GM23338 (cell line): ENCODE data around the gene OR4D1. TPM values are rescaled to one million over a fixed set of nuclear protein-coding genes. Genes with fewer than 3 reads are reported as not detected.
A peak's percentile ranks its signal among the peaks of the same experiment; 100 is the strongest.

Source experiments
- ATAC-seq: fragments of 200-7000 bp; cut with Tn5 transposase; 3 replicates; pipeline ENCODE4 v1.9.1; 2020
- DNase-seq: peaks from one replicate; pipeline ENCODE4 v3.0.0-alpha.2; 2015; ENCODE audit warnings: low spot score
- H2AFZ ChIP-seq: fragments of 200-600 bp; sonication (generic); 2 replicates; pipeline ENCODE4 v1.8.0; 2016; ENCODE audit warnings: antibody characterized with exemption, mild to moderate bottlenecking, moderate library complexity
- H3F3A ChIP-seq: fragments of 200-600 bp; sonication (generic); replicated peaks from 2 replicates; pipeline ENCODE4 v1.8.0; 2017; ENCODE audit warnings: antibody characterized with exemption, mixed run types, low read depth
- H3K27ac ChIP-seq: fragments of 200-600 bp; sonication (generic); 2 replicates; pipeline ENCODE4 v1.6.1; 2016; ENCODE audit warnings: low read depth
- H3K27me3 ChIP-seq: fragments of 200-600 bp; sonication (generic); 2 replicates; pipeline ENCODE4 v1.8.0; 2016; ENCODE audit warnings: mild to moderate bottlenecking, mixed run types, moderate library complexity; ENCODE audit not compliant: insufficient read depth
- H3K36me3 ChIP-seq: fragments of 200-600 bp; sonication (generic); 2 replicates; pipeline ENCODE4 v1.8.0; 2016; ENCODE audit warnings: mild to moderate bottlenecking; ENCODE audit not compliant: insufficient read depth
- H3K4me1 ChIP-seq: fragments of 200-600 bp; sonication (generic); 2 replicates; pipeline ENCODE4 v1.8.0; 2016; ENCODE audit warnings: mild to moderate bottlenecking, moderate library complexity; ENCODE audit not compliant: insufficient read depth
- H3K4me2 ChIP-seq: fragments of 200-600 bp; sonication (generic); 2 replicates; pipeline ENCODE4 v1.7.1; 2017; ENCODE audit warnings: mixed run types
- H3K4me3 ChIP-seq: fragments of 200-600 bp; sonication (generic); 2 replicates; pipeline ENCODE4 v1.6.1; 2016; ENCODE audit warnings: mixed run types
- H3K79me2 ChIP-seq: fragments of 200-600 bp; sonication (generic); replicated peaks from 2 replicates; pipeline ENCODE4 v1.8.0; 2017; ENCODE audit warnings: mild to moderate bottlenecking; ENCODE audit not compliant: insufficient read depth
- H3K9me2 ChIP-seq: fragments of 200-600 bp; sonication (generic); 2 replicates; pipeline ENCODE4 v1.8.0; 2017; ENCODE audit not compliant: insufficient read depth
- H4K20me1 ChIP-seq: fragments of 200-600 bp; sonication (generic); replicated peaks from 2 replicates; pipeline ENCODE4 v1.8.0; 2017; ENCODE audit warnings: mild to moderate bottlenecking; ENCODE audit not compliant: insufficient read depth
- H3K27ac Mint-ChIP-seq: 2 replicates; pipeline ENCODE4 v1.8.0; 2020; ENCODE audit warnings: inconsistent platforms, mild to moderate bottlenecking, moderate library complexity, mixed read lengths
- H3K27me3 Mint-ChIP-seq: 3 replicates; pipeline ENCODE4 v1.8.0; 2022; ENCODE audit warnings: low read depth, mild to moderate bottlenecking, moderate library complexity, mixed read lengths, inconsistent platforms; ENCODE audit not compliant: insufficient read depth, poor library complexity
- H3K36me3 Mint-ChIP-seq: 3 replicates; pipeline ENCODE4 v1.8.0; 2021; ENCODE audit warnings: low read depth, mild to moderate bottlenecking, inconsistent platforms, moderate library complexity, mixed read lengths
- H3K4me1 Mint-ChIP-seq: 3 replicates; pipeline ENCODE4 v1.8.0; 2020; ENCODE audit warnings: mild to moderate bottlenecking, inconsistent platforms, mixed read lengths
- H3K4me3 Mint-ChIP-seq: 3 replicates; pipeline ENCODE4 v1.8.0; 2021; ENCODE audit warnings: moderate library complexity, mild to moderate bottlenecking, inconsistent platforms, mixed read lengths
- H3K9me3 Mint-ChIP-seq: 3 replicates; pipeline ENCODE4 v1.8.0; 2020; ENCODE audit warnings: moderate library complexity, mild to moderate bottlenecking, inconsistent platforms, mixed read lengths
- ETS1 ChIP-seq: IDR thresholded peaks from 2 replicates; pipeline ENCODE4 v1.6.1; 2016; ENCODE audit warnings: antibody characterized with exemption
- EZH2 ChIP-seq: fragments of 200-600 bp; sonication (generic); IDR thresholded peaks from one replicate; pipeline ENCODE4 v1.8.0; 2017; ENCODE audit warnings: antibody characterized with exemption, mild to moderate bottlenecking, low read depth; ENCODE audit not compliant: unreplicated experiment
- EZH2phosphoT487 ChIP-seq: fragments of 200-600 bp; sonication (generic); IDR thresholded peaks from one replicate; pipeline ENCODE4 v1.8.1; 2018; ENCODE audit warnings: antibody characterized with exemption; ENCODE audit not compliant: unreplicated experiment
- JUNB ChIP-seq: IDR thresholded peaks from one replicate; pipeline ENCODE4 v1.6.1; 2016; ENCODE audit warnings: antibody characterized with exemption; ENCODE audit not compliant: unreplicated experiment
- POLR2AphosphoS5 ChIP-seq: IDR thresholded peaks from 2 replicates; pipeline ENCODE4 v1.6.1; 2016; ENCODE audit warnings: antibody characterized with exemption, low read depth
- REST ChIP-seq: IDR thresholded peaks from one replicate; pipeline ENCODE4 v1.6.1; 2018; ENCODE audit warnings: antibody characterized with exemption; ENCODE audit not compliant: unreplicated experiment
- STAT1 ChIP-seq: IDR thresholded peaks from one replicate; pipeline ENCODE4 v1.6.1; 2016; ENCODE audit warnings: antibody characterized with exemption; ENCODE audit not compliant: unreplicated experiment
- ZNF331 ChIP-seq: fragments of 250-450 bp; sonication (Bioruptor Pico); IDR thresholded peaks from 2 replicates; pipeline ENCODE4 v1.5.0; 2020; ENCODE audit warnings: low read depth, mild to moderate bottlenecking, moderate library complexity
- polyA plus RNA-seq: library from polyadenylated mRNA; unstranded; fragments of >200 nt; fragmentation: Nextera tagmentation; extraction: Ambion mirVana; gene quantifications from 2 replicates; pipeline ENCODE4 v1.2.1, GENCODE V29; 2016
- total RNA-seq: library from RNA; depleted of rRNA; stranded (reverse); fragments of >200 nt; shearing (Covaris generic); gene quantifications from 2 replicates; pipeline ENCODE4 v1.2.3, GENCODE V29; 2014

OR4D1 gene
- total and polyA plus RNA-seq, 2 experiments from 2014 or later: 0.10 to 0.50 TPM

GRCh38 chr17:58176200-58176599, 28.0 kb downstream of the OR4D1 start (continued):
- TF ChIP-seq REST: peak; percentile 77

GRCh38 chr17:58181796-58182195, 33.6 kb downstream of the OR4D1 start:
- H3K9me2 ChIP-seq: no peaks in the 10 kb centered on the region
- H3K4me3 ChIP-seq: no peak overlapping the region
- no peaks in the 10 kb centered on the region for H3K36me3 ChIP-seq
- Mint-ChIP-seq H3K4me1 (peaks cover 8% of the 10 kb centered on the region; the same call in 2 of the 3 replicates), H3K27me3 (peaks cover 3% of the 10 kb centered on the region), H3K27ac (no peak overlapping the region), H3K36me3 (no peaks in the 10 kb centered on the region), H3K4me3 (no peak overlapping the region), H3K9me3 (no peaks in the 10 kb centered on the region)
- H3K79me2 ChIP-seq: no peaks in the 10 kb centered on the region
- H2AFZ ChIP-seq: no peak overlapping the region
- no peak for TF ChIP-seq REST
- no peak for TF ChIP-seq EZH2phosphoT487
- H3K4me1 ChIP-seq: no peaks in the 10 kb centered on the region
- no peaks in the 10 kb centered on the region for H3F3A ChIP-seq
- no peak overlapping the region for H3K4me2 ChIP-seq
- H3K27me3 ChIP-seq: no peaks in the 10 kb centered on the region
- no peak for DNase-seq
- ATAC-seq: no peak
- H3K27ac ChIP-seq: no peak overlapping the region
- H4K20me1 ChIP-seq: no peaks in the 10 kb centered on the region

- Histone ChIP-seq H3K27me3 (no peaks in the 10 kb centered on the region), H4K20me1 (no peaks in the 10 kb centered on the region)
- no peak for TF ChIP-seq JUNB
- TF ChIP-seq ETS1: no peak
- no peak for TF ChIP-seq POLR2AphosphoS5
- no peak for TF ChIP-seq STAT1
- TF ChIP-seq EZH2: no peak
- TF ChIP-seq ZNF331: no peak
These were observed 35.3 kb downstream of the OR4D1 start for GRCh38 chr17:58183514-58183913.

More at GRCh38 chr17:58183514-58183913, 35.3 kb downstream of the OR4D1 start:
- Mint-ChIP-seq H3K36me3 (no peaks in the 10 kb centered on the region), H3K9me3 (no peaks in the 10 kb centered on the region), H3K27ac (no peak overlapping the region), H3K4me3 (no peak overlapping the region), H3K27me3 (peaks cover 2% of the 10 kb centered on the region), H3K4me1 (peaks cover 8% of the 10 kb centered on the region; the same call in 2 of the 3 replicates)
- DNase-seq (no peak), ATAC-seq (no peak)
- H3K36me3 ChIP-seq: no peaks in the 10 kb centered on the region
- H3F3A ChIP-seq: no peaks in the 10 kb centered on the region
- H3K4me3 ChIP-seq: no peak overlapping the region
- H2AFZ ChIP-seq: no peak overlapping the region
- H3K4me1 ChIP-seq: no peaks in the 10 kb centered on the region
- H3K27ac ChIP-seq: no peak overlapping the region
- no peaks in the 10 kb centered on the region for H3K79me2 ChIP-seq
- H3K9me2 ChIP-seq: no peaks in the 10 kb centered on the region
- H3K4me2 ChIP-seq: no peak overlapping the region
